ENCODE results near the gene DIS3L2.

DNA sequence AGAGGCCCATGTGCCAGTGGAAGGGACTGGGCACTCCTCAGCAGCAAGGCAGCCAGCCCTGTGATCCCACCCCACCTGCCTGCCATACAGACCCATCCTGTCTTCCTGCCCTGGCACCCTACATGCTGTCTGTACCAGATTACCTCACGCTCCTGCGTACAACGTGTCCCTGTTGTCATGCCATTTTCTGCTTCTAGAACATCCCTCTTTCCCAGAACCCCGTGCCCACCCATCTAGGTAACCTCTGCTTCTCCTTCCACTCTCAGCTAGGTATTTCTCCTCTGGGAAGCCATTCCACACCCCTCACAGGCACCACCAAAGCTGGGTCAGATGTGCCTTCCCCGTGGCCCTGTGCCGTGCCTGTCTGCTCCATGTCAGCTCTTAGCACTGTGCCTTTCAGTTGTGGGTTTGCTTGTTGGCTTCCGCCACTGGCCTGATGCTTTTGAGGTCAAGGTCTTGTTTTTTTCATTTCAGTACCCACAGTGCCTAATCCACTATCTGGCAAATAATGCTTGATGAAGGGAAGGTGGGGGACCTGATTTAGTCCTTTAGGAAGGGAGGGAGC is 345.3 kb downstream of the DIS3L2 start:
- TF ChIP-seq POLR2AphosphoS5 (IDR thresholded peaks at IDR 0.05) (no peak), CTCF (IDR thresholded peaks at IDR 0.05) (no peak), EP300 (IDR thresholded peaks at IDR 0.05) (no peak), POLR2A (IDR thresholded peaks at IDR 0.05; ENCODE audit: low read depth) (no peak)

Measured in esophagus muscularis mucosa (tissue), 4 donors.